Measurements from ENCODE around the gene KCNJ2. TPM values are rescaled to one million over a fixed set of nuclear protein-coding genes. Genes with fewer than 3 reads are reported as not detected.

Gene KCNJ2
- total RNA-seq, 4 donors from 2014 or later = 0.93 to 4.3 (median 1.7) TPM

- no peak for DNase-seq
- Histone ChIP-seq H3K27me3 (no peaks in the 10 kb centered on the region), H3K36me3 (peaks cover 9 to 15% of the 10 kb centered on the region in 2 donors), H3K27ac (no peak overlapping the region), H3K4me1 (peaks cover 17 to 28% of the 10 kb centered on the region in 2 donors), H3K4me3 (replicated peaks in 1 of 3) (no peak overlapping the region), H3K9me3 (no peaks in the 10 kb centered on the region)
- intact Hi-C loops (cut with DNase I) = no loop called here
- TF ChIP-seq CTCF (IDR thresholded peaks at IDR 0.05) (no peak), POLR2A (IDR thresholded peaks at IDR 0.05) (no peak)
- 96 to 97% methylated on average over 11 of the region's 11 CpGs for WGBS, 2 donors
Observed at GRCh38 chr17:70132505-70132904, 36.8 kb upstream of the KCNJ2 start.

- WGBS, 2 donors = 78 to 90% methylated on average over 8 of the region's 8 CpGs
- Histone ChIP-seq H3K4me1 (peaks cover 21 to 40% of the 10 kb centered on the region in 2 donors), H3K27ac (peak overlapping the region in 1 of 3 donors; percentile 24), H3K4me3 (replicated peaks in 1 of 3) (no peak overlapping the region), H3K36me3 (peaks cover 9 to 15% of the 10 kb centered on the region in 2 donors), H3K27me3 (no peaks in the 10 kb centered on the region), H3K9me3 (no peaks in the 10 kb centered on the region)
- intact Hi-C loops (cut with DNase I) = no loop called here
- no peak for DNase-seq
- TF ChIP-seq POLR2A (IDR thresholded peaks at IDR 0.05) (no peak), CTCF (IDR thresholded peaks at IDR 0.05) (no peak)
Observed at GRCh38 chr17:70134042-70134441, 35.3 kb upstream of the KCNJ2 start.

- no peak overlapping the region for H3K27ac ChIP-seq
- no peak for TF ChIP-seq CTCF (IDR thresholded peaks at IDR 0.05)
- TF ChIP-seq POLR2A (IDR thresholded peaks at IDR 0.05) = no peak
- H3K27me3 ChIP-seq = no peaks in the 10 kb centered on the region
- no peak for DNase-seq
- no peaks in the 10 kb centered on the region for H3K9me3 ChIP-seq
- no peak overlapping the region for H3K4me3 ChIP-seq (replicated peaks in 1 of 3)
- H3K36me3 ChIP-seq = peaks cover 9 to 15% of the 10 kb centered on the region in 2 donors
- intact Hi-C loops (cut with DNase I) = no loop called here
- H3K4me1 ChIP-seq = peaks cover 21 to 47% of the 10 kb centered on the region in 2 donors
- 97 to 98% methylated on average over 1 of the region's 1 CpG for WGBS, 2 donors
Observed at GRCh38 chr17:70134777-70135176, 34.6 kb upstream of the KCNJ2 start.

GRCh38 chr17:70136131-70136530, 33.2 kb upstream of the KCNJ2 start:
- H3K36me3 ChIP-seq = peaks cover 9 to 15% of the 10 kb centered on the region in 2 donors
- WGBS, 2 donors = 83% methylated on average over 5 of the region's 5 CpGs
- no peaks in the 10 kb centered on the region for H3K27me3 ChIP-seq
- H3K4me3 ChIP-seq (replicated peaks in 1 of 3) = no peak overlapping the region
- no peak for DNase-seq
- H3K4me1 ChIP-seq = peaks cover 21 to 41% of the 10 kb centered on the region in 2 donors
- intact Hi-C loops (cut with DNase I) = no loop called here
- TF ChIP-seq CTCF (IDR thresholded peaks at IDR 0.05) (no peak), POLR2A (IDR thresholded peaks at IDR 0.05) (no peak)
- H3K27ac ChIP-seq = peak overlapping the region; percentile 89 to 92 (median 91)
- H3K9me3 ChIP-seq = no peaks in the 10 kb centered on the region

- Histone ChIP-seq H3K27me3 (no peaks in the 10 kb centered on the region), H3K36me3 (peaks cover 2 to 6% of the 10 kb centered on the region in 2 donors), H3K4me3 (replicated peaks in 1 of 3) (no peak overlapping the region), H3K27ac (peak overlapping the region; percentile 89 to 92 (median 91)), H3K4me1 (peaks cover 21 to 41% of the 10 kb centered on the region in 2 donors), H3K9me3 (no peaks in the 10 kb centered on the region)
- DNase-seq = peak; percentile 56 to 63
- TF ChIP-seq POLR2A (IDR thresholded peaks at IDR 0.05) (peak in 1 of 2 donors; percentile 85), CTCF (IDR thresholded peaks at IDR 0.05) (no peak)
- intact Hi-C loops (cut with DNase I) = no loop called here
- WGBS, 2 donors = 13 to 19% methylated on average over 9 of the region's 9 CpGs
Observed at GRCh38 chr17:70137451-70138230, 31.7 kb upstream of the KCNJ2 start.

All from thyroid gland (tissue), 4 donors.